Activated B cell treated with CpG ODN at 0.5 μM for 24 hours (primary cell): ENCODE data around the gene NR3C1. TPM values are rescaled to one million over a fixed set of nuclear protein-coding genes. Genes with fewer than 3 reads are reported as not detected.

Experiments
- ATAC-seq: fragments of 200-7000 bp; cut with Tn5 transposase; one replicate; pipeline ENCODE4 v1.10.0; 2021; ENCODE audit warnings: low read depth, mild to moderate bottlenecking, moderate library complexity
- CTCF ChIA-PET: fragments of 350-600 bp; sonication (Branson Sonifier 250); formaldehyde crosslinking; loops from one replicate; lab custom pipeline; 2021; ENCODE audit warnings: antibody characterized with exemption; lab: Charles Lee
- POLR2A ChIA-PET: fragments of 350-600 bp; sonication (Branson Sonifier 250); formaldehyde crosslinking; loops from one replicate; lab custom pipeline; 2021; ENCODE audit warnings: antibody characterized with exemption; lab: Charles Lee
- DNase-seq: peaks from one replicate; pipeline ENCODE4 v3.0.0; 2022
- H3K27ac Mint-ChIP-seq: one replicate; pipeline ENCODE4 v1.8.0; 2020; ENCODE audit warnings: mixed read lengths
- H3K27me3 Mint-ChIP-seq: one replicate; pipeline ENCODE4 v1.8.0; 2021; ENCODE audit warnings: mixed read lengths
- H3K36me3 Mint-ChIP-seq: one replicate; pipeline ENCODE4 v1.8.0; 2021; ENCODE audit warnings: low read depth, mixed read lengths
- H3K4me1 Mint-ChIP-seq: one replicate; pipeline ENCODE4 v1.8.0; 2021; ENCODE audit warnings: mixed read lengths
- H3K4me3 Mint-ChIP-seq: one replicate; pipeline ENCODE4 v1.8.0; 2020; ENCODE audit warnings: mild to moderate bottlenecking, mixed read lengths
- H3K9me3 Mint-ChIP-seq: one replicate; pipeline ENCODE4 v1.8.0; 2020; ENCODE audit warnings: mixed read lengths
- CTCF ChIP-seq: fragments of 200-600 bp; IDR thresholded peaks from one replicate; pipeline ENCODE4 v1.8.0; 2022; ENCODE audit warnings: antibody characterized with exemption, mild to moderate bottlenecking
- intact Hi-C: fragments of 100-400 bp; cut with micrococcal nuclease; formaldehyde crosslinking; loops from one replicate; pipeline ENCODE4 v1.15.1; 2024
- total RNA-seq: library from RNA; stranded (reverse); gene quantifications from 2 replicates; pipeline ENCODE4 v1.2.3, GENCODE V29; 2022

NR3C1 gene
- total RNA-seq, 1 donor from 2014 or later: 110 TPM

GRCh38 chr5:143428155-143428554, 24.7 kb upstream of the NR3C1 start:
- CTCF ChIA-PET: interaction anchor here (0.6 kb wide), 1 partner anchor 411 kb away, joined by 3 read pairs; no protein-coding TSS in a partner anchor
- DNase-seq (no peak), ATAC-seq (no peak)
- intact Hi-C loops: no loop called here
- peak overlapping the region; percentile 12 for H3K27ac Mint-ChIP-seq
- no peak overlapping the region for H3K4me3 Mint-ChIP-seq
- no peak for TF ChIP-seq CTCF
- H3K9me3 Mint-ChIP-seq: no peaks in the 10 kb centered on the region
- POLR2A ChIA-PET: no interaction called here
- H3K36me3 Mint-ChIP-seq: peaks cover 13% of the 10 kb centered on the region
- peaks cover 48% of the 10 kb centered on the region for H3K4me1 Mint-ChIP-seq
- H3K27me3 Mint-ChIP-seq: no peaks in the 10 kb centered on the region

- H3K27me3 Mint-ChIP-seq: no peaks in the 10 kb centered on the region
- no peak for TF ChIP-seq CTCF
- DNase-seq (no peak), ATAC-seq (peak; percentile 52)
- ChIA-PET POLR2A (interaction anchor here (0.7 to 3.3 kb wide), 4 partner anchors 10 to 149 kb away, joined by 3 to 25 read pairs (median 4); partner anchors contain the start of gene NR3C1), CTCF (interaction anchor here (1.3 to 1.6 kb wide), 2 partner anchors 24 to 400 kb away, joined by 3 to 5 read pairs; partner anchors contain the start of gene NR3C1)
- peaks cover 13% of the 10 kb centered on the region for H3K36me3 Mint-ChIP-seq
- H3K4me3 Mint-ChIP-seq: peak overlapping the region; percentile 20
- H3K9me3 Mint-ChIP-seq: no peaks in the 10 kb centered on the region
- intact Hi-C loops: no loop called here
- H3K27ac Mint-ChIP-seq: peak overlapping the region; percentile 64
- H3K4me1 Mint-ChIP-seq: peaks cover 39% of the 10 kb centered on the region
These were observed 23.7 kb upstream of the NR3C1 start for GRCh38 chr5:143427122-143427735.

DNA sequence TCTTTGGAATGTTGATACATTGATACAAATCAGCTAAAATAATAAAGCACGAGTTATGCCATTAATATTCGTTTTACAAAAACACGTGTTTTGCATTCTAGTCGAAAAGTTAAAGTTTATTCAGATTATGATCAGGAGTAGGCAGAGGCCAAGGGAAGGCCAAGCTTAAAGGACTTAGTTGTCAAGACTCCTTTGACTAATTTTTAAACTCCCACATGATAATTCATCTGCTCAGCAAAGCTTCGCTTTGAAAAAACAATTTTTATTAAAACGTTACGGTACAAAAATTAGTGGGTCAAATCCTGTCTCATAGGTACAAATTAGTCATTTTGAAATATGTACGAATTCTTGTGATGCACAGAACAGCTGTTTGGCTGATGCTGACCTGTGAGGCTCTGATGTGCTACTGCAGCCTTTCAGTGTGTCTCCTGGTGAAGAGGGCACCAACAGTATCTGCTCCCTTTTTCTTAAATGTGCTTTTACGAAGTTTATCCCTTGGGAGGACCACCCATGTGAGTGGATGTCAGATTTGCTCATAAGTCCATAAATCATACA, 23.0 kb upstream of the NR3C1 start:
- H3K36me3 Mint-ChIP-seq: peaks cover 9% of the 10 kb centered on the region
- TF ChIP-seq CTCF: no peak
- ATAC-seq (peak; percentile 57), DNase-seq (no peak)
- H3K27me3 Mint-ChIP-seq: no peaks in the 10 kb centered on the region
- H3K9me3 Mint-ChIP-seq: no peaks in the 10 kb centered on the region
- H3K27ac Mint-ChIP-seq: peak overlapping the region; percentile 64
- intact Hi-C loops: no loop called here
- ChIA-PET POLR2A (interaction anchor here (0.7 to 3.3 kb wide), 5 partner anchors 8 to 150 kb away, joined by 3 to 25 read pairs (median 5); partner anchors contain the start of gene NR3C1), CTCF (interaction anchor here (0.7 to 1.6 kb wide), 3 partner anchors 23 to 400 kb away, joined by 3 to 5 read pairs (median 3); partner anchors contain the start of gene NR3C1)
- H3K4me3 Mint-ChIP-seq: no peak overlapping the region
- peaks cover 32% of the 10 kb centered on the region for H3K4me1 Mint-ChIP-seq

- ChIA-PET CTCF (interaction anchor here (0.7 to 1.6 kb wide), 2 partner anchors 22 to 148 kb away, joined by 3 to 5 read pairs; partner anchors contain the start of gene NR3C1), POLR2A (interaction anchor here (1.0 to 3.3 kb wide), 3 partner anchors 9 to 22 kb away, joined by 3 to 25 read pairs (median 5); partner anchors contain the start of gene NR3C1)
- no peak for TF ChIP-seq CTCF
- no peak for DNase-seq
- no peak overlapping the region for H3K27ac Mint-ChIP-seq
- H3K4me1 Mint-ChIP-seq: peaks cover 26% of the 10 kb centered on the region
- no peak for ATAC-seq
- no peaks in the 10 kb centered on the region for H3K9me3 Mint-ChIP-seq
- H3K36me3 Mint-ChIP-seq: peaks cover 8% of the 10 kb centered on the region
- no peaks in the 10 kb centered on the region for H3K27me3 Mint-ChIP-seq
- H3K4me3 Mint-ChIP-seq: no peak overlapping the region
- intact Hi-C loops: no loop called here
These were observed 22.3 kb upstream of the NR3C1 start for GRCh38 chr5:143425835-143426234.
